Activated naive CD8-positive, alpha-beta T cell treated with anti-CD3 and anti-CD28 coated beads, Interleukin-2, amount 50 U/mL, for 16 hours (primary cell): ENCODE measurements around the gene OR2T10.
"Not testable (repeated sequence)": the region's sequence is repeated elsewhere in the genome, so short reads cannot be mapped to it uniquely, and the experiment has no call there.

Source experiments
- DNase-seq: peaks from one replicate; pipeline ENCODE4 v3.0.0-alpha.2; 2020; ENCODE audit warnings: low read depth, low spot score

Gene OR2T10

DNA sequence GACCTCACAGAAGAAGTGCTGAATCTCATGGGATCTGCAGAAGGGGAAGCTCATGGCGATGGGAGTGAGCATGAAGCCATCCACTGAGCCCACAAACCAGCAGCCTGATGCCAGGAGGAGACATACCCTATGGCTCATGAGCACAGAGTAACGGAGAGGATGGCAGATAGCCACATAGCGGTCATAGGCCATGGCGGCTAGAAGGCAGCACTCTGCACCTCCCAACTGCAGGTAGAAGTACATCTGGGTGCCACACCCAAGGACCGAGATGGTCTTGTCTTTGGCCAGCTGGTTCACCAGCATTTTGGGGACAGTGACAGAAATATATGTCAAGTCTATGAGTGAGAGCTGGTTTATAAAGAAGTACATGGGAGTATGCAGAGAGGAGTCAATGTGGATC is 4.3 kb downstream of the OR2T10 start:
- DNase-seq: no peak

- DNase-seq: no peak
Observed at GRCh38 chr1:248592655-248593054, 4.8 kb downstream of the OR2T10 start.

DNA sequence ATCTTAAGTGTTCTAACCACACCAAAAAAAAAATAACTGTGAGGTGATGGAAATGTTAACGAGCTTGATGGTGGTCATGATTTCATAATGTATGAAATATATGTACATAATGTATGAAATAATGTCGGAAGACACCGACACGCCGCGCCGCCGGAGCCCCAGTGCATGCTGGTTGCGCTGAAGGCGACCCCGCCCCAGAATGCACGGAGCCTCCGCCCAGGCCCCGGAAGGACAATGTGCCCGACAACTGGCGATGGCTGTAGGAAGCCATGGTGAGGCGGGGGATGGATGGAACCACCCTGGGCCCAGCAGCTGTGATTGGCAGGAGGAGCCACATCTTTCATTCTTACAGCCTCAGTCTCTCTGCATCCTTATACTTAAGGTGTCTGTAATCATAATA is 7.4 kb downstream of the OR2T10 start:
- no peak for DNase-seq

GRCh38 chr1:248589334-248589733 is 8.2 kb downstream of the OR2T10 start:
- DNase-seq: no peak

DNA sequence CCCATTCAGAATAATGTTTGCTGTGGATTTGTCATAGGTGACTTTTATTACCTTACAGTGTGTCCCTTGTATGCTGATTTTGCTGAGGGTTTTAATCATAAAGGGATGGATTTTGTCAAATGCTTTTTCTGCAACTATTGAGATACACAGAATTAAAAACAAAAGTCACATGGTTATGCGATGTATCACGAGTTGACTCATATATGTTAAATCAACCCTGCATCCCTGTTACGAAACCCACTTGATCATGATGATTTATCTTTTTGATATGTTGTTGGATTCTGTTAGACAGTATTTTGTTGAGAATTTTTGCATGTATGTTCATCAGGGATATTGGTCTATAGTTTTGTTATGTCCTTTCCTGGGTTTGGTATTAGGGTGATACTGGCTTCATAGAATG is 12.2 kb downstream of the OR2T10 start:
- no peak for DNase-seq

- no peak for DNase-seq
Observed at GRCh38 chr1:248576260-248576980, 21.1 kb downstream of the OR2T10 start.

DNA sequence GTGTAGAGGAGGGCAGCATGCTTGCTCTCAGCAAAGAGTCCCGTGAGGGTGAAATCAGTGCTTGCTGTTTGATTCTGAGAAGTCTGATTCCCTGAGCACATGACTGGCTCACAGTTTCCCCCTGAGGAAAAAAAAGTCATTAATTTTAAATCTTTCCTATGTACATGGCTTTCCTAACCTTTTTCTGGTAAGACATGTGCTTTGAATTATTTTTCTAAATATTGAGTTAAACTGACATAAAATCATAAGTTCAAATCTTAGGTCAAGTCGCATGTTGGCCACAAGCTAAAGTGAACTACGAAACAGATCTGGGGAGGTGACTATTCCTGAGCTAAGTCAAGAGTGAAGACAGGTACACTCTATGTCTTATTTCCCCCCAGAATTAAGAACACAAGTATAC is 22.8 kb downstream of the OR2T10 start, which contains the start of gene OR2T34:
Gene OR2T34 (minus strand): TSS at position 101 of the 400 bp plus-strand sequence. CDS start 0 bp downstream, at position 101.
- not testable (repeated sequence) for DNase-seq

DNA sequence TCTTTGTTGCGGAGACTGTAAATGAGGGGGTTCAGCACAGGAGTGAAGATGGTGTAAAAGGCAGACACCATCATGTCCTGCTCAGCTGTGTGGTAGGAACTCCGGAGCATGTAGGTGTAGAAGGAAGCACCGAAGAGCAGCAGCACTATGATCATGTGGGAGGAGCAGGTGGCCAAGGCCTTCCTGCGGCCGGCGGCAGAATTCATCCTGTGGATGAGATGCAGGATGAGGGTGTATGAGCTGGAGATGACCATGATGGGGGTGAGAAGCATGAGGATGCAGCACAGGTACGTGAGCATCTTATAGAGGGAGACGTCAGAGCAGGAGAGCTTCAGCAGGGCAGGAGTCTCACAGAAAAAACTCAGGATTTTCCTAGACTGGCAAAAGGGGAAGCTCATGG is 23.6 kb downstream of the OR2T10 start:
- not testable (repeated sequence) for DNase-seq

GRCh38 chr1:248572049-248572448 is 25.5 kb downstream of the OR2T10 start:
- not testable (repeated sequence) for DNase-seq

DNA sequence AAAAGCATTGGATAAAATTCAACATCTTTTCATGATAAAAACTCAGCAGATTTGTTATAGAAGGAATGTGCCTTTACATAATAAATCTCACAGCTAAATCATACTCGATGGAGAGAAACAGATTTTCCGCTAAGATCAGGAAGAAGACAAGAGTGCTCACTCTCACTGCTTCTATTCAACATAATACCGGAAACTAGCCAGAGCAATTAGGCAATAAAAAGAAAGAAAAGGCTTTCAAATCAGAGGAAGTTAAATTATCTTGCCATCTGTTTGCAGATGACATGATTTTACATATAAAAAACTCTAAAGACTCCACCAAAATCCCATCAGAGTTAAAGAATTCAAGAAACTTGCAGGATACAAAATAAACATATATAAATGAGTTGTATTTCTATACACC is 26.7 kb downstream of the OR2T10 start:
- DNase-seq: not testable (repeated sequence)

DNA sequence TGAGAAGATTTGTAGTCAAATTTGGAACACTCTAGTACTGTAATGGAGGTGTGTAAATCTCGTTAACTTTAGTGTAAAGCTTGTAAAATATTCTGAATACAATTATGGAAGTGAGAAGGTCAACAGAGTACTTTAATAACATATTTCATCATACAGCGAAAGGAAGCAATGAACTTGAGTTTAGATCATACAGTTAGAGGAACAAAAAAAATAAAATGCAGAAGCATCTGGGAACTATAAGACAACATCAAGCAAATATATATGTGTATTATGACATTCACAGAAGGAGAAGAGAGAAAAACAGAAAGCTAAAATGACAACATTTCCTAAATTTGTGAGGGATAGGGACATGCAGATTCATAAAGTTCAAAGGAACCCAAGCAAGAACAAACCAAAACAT is 28.5 kb downstream of the OR2T10 start:
- DNase-seq: not testable (repeated sequence)

GRCh38 chr1:248565530-248566373 is 31.7 kb downstream of the OR2T10 start:
- not testable (repeated sequence) for DNase-seq

- DNase-seq: not testable (repeated sequence)
Observed at GRCh38 chr1:248562672-248563071, 34.8 kb downstream of the OR2T10 start, which contains the start of gene OR2T29. Gene OR2T29 (minus strand): TSS chr1:248562772. CDS start chr1:248559491, 3,281 bp downstream.

GRCh38 chr1:248551027-248551426 is 46.5 kb downstream of the OR2T10 start:
- DNase-seq: not testable (repeated sequence)

DNA sequence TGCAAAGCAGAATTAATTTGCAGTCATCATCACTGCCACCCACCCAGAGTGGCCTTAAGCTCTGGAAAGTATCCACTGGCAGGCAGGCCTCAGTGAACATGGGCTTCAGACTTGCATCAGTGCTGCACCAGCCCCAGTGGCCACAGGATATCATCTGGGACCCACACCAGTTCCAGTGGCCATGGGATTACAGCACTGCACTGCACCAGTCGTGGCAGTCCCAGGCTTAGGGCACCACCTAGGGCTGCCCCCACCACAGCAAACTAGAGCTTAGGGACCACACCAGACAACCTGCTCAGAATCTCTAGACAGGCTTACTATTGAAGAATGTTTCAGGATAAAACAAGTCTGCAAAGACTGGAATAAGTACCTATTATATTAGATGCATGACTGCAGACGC is 50.1 kb downstream of the OR2T10 start:
- DNase-seq: not testable (repeated sequence)
